ENCODE results near the gene FAM83B.
"Not testable (repeated sequence)": the region's sequence is repeated elsewhere in the genome, so short reads cannot be mapped to it uniquely, and the experiment has no call there.

Gene FAM83B

DNA sequence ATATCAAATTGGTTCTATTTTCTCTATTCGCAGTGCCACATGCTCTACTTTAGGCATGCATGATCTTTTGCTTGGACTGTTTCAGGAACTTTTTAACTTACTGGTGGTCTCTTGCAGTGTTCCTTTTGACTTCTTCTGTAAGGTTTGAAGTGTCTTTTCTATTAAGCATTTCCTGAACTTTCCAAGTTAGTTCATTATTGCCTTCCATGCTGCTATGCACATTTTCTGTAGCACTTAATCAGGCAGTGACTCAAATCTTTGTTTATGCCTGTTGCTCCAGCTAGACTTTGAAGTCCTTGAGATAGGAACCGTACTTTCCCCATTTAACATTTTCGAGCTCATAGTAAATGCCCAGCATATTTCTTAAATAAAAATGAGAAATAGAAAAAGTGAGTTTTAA, 52.2 kb downstream of the FAM83B start:
- DNase-seq, result no peak

- DNase-seq, result no peak
These were observed 52.9 kb downstream of the FAM83B start for GRCh38 chr6:54899442-54899841.

DNA sequence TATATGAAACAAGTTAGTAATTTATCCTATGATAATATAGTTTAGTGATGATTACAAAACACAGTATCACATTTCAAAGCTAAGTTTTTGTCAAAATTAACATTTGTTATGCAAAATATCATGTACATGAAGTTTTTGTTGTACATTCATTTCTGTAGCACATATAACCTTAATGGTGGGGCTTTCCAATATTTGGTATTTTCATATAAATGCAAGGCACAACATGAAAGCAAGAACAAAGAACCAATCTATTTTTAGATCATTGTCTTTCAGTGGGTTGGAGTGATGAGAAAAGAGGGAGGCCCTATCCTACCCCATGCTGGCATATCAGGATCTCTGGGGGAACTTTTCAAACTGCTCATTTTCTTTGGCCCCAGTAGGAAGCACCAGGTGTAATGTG, 53.4 kb downstream of the FAM83B start:
- DNase-seq, result no peak

DNA sequence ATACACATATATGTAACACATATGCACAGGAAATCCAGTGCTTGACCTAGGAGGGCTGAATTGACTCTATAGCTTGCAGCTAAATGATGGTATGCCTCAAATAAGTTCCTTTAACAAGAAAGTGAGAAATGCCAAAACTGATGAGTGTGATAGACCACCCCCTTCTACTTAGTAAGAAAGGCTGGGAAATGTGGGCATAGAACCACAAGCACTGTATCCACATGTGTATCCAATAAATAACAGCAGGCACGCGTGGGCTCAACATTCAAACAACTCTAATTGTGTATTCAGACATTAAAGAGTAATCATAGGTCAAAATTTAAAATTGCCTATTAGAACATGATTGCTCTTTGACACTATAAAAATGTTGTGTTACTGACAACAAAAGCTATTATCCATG, 54.1 kb downstream of the FAM83B start:
- DNase-seq, result no peak

GRCh38 chr6:54903884-54904283, 57.3 kb downstream of the FAM83B start:
- no peak for DNase-seq

DNA sequence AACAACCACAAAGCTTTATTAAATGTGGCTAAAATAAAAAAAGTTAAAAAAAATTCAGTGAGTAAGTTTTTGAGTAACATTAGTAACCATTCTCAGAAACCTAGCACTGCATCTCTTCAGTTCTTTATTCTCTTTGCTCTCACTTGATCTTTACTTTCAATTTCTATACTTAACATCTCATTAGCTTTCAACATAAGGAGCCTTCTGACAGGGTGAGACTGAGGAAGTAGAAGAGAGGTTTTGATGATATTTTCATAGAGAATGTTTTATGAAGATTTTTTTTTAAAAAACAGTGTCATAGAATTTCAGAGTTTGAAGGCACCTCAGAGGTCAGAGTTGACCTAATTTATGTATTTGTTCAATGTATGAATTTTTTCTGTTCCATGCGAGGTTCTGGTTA, 60.8 kb downstream of the FAM83B start:
- no peak for DNase-seq

DNA sequence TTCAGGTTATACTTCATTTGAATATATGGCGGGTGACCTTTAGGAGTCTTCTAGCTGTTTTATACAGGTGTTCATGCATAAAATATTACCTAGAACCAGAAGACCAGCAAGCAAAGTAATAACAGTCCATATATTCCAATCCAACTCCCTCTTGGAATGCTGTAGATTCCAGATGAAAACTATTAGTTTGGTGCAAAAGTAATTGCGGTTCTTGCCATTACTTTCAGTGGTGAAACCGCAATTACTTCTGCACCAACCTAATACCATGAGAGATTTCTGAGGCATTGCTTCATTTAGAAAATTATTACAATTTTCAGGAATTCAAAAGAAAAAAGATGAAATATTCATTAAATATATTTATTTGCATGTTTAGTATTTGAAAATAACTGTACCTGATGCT, 62.6 kb downstream of the FAM83B start:
- DNase-seq, result no peak

DNA sequence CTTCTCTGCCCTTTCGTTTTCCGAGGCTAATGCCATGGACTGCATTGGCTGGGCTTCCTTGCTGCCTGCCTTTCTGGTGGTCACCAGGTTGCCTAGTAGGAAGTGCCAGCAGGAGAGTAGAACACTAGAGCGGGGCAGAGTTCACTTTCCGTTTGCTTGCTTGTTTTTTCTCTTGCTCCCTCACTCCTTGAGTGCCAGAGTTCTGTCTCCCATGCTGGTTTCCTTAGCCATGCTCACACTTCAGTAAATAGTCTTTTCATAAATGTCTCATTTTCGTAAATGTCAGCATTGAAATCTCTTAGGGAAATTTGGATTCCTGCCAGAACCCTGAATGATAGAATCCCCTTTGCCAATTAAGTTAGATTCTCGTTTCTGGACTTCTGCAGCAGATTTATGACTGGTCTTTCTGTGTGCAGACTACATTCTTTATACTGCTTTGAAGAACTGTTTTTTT, 63.9 kb downstream of the FAM83B start:
- DNase-seq, result peak; percentile 42

DNA sequence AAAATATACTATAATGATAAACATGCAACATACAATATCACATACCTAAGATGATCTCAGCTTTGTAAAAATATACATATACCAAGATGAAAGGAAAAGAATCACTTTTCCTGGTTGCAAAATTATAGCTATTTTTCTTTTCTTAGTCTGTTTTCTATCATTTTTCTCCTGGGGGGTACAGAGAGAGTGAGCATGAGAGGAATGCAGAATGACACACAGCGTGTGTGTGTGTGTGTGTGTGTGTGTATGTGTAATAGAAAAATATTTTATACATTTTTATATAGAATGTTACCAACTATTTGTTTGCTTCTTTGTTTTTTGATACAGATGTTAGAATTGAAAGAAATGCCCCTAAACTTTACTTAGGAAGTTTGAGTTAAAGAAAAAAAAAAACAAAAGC, 64.3 kb downstream of the FAM83B start:
- no peak for DNase-seq

GRCh38 chr6:54913211-54913610, 66.6 kb downstream of the FAM83B start:
- DNase-seq, result no peak

GRCh38 chr6:54916858-54917257, 70.3 kb downstream of the FAM83B start:
- DNase-seq, result peak; percentile 3

DNA sequence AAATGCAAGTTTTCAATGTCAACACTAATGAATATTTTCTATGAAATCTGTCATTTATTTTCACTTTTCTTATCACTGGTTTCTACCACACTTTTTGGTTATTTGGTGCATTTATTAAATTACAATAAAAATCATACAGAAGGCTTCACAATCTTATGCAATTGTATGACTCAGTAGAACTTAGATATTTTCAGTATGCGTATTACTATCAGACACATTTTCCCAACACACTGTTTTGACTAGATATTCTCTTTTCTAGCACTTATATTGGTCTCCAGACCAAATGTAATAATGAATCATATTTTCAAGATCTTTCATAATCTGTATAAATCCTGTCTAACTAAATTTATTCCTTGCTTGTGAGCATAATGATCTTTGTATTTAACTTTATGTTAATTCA, 74.1 kb downstream of the FAM83B start:
- no peak for DNase-seq

DNA sequence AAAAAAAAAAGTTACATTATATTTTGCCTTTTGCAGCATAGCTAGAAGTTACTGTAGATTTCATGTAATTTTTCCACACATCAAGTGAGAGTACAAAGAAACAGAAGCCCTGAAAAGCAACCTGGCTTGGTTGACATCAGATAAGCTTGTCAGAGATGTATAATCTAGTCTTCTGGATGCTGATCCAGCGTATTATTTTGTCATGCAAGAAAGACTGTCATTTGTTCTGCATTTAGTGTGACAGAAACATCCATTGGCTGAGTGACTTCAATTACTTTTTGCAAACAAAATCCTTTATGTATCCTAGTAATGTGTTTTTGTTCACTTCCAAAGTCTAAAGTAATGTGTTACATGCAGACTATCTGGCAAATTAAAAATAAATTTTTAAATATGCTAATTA, 75.3 kb downstream of the FAM83B start:
- DNase-seq, result no peak

DNA sequence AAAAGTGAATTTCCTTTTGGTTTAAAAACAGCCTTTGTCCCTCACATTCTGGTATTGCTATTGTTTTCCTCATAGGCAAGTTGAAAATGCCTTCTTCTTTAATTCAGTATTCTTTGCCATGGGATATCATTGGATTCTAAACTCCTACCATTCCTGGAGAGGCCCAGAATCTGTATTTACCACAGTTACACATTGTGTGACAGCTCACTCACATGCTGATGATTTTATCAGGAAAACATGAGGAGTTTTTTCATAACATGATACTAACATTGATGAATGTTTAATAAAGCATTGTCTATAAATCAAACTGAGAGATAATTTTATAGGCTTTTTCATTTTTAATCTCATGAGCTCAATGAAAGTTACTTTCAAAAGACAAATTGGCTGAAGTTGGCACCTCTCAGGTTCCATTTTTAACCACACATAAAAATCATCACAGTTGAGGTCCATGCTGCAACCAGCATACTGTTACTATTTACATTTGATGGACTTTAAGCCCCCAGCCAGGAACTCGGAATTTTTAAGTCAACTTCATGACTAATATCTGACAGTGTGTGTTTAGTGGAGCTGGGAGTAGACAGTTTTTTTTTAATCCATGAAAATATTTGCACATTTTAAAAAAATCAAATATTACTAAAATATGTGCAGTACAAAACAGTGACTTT, 82.8 kb downstream of the FAM83B start:
- DNase-seq, result no peak

GRCh38 chr6:54932622-54933021, 86.1 kb downstream of the FAM83B start:
- DNase-seq, result no peak

GRCh38 chr6:54935739-54936138, 89.2 kb downstream of the FAM83B start:
- no peak for DNase-seq

DNA sequence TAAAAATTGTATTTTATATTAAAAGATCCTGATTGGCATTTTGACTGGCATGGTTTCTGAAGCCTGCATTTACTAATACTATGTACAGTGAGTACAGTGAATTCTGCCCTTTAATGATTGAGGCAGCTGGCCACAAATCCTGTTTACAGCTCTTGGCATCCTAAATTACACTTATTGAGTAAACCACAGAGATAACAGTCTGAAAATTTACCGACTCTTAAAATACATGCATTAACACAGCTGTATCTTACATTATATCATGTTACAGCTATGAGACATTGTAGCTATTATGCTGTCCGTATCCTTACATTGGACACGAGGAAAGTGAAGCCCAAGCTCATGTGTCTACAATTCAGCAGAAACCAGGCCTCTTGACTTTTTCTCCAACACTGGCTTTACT, 90.8 kb downstream of the FAM83B start:
- DNase-seq, result no peak

GRCh38 chr6:54957698-54958097, 111.1 kb downstream of the FAM83B start:
- DNase-seq, result no peak

DNA sequence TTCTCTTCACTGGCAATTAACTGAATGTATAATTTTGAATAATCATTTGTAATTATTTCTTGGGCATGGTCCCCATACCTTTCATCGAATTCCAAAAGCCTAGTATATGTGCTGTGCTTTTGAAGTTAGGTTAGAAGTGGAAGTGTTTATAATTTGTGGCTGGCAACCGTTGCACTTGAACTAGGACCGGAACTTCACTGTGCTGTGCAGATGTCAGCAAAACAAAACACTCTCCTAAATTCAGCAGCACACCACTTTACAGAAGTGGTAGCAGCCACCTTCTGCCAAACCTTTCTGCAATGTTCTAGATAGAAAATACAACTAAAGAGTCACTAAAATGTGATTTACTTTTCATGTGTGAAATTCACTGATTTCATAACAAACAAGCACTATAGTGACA, 111.9 kb downstream of the FAM83B start:
- peak; percentile 59 for DNase-seq

DNA sequence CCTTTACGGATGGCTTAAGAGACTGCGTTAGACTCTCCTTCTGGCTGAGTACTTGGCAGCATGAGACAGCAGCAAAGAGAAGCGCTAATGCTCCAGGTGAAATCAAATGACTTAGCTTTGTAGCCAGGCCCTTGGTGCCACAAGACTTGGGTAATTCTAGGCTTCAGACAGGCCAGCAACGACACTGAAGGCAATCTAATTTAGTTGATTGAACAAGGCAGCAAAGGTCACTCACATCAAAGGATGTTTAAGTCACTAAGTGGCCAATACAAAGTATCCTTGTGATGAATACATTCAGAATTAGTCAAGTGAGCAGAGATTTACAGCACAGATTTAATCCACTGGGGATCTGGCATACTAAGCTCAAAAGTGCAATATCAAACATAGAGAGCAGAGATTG, 113.2 kb downstream of the FAM83B start:
- DNase-seq, result no peak

DNA sequence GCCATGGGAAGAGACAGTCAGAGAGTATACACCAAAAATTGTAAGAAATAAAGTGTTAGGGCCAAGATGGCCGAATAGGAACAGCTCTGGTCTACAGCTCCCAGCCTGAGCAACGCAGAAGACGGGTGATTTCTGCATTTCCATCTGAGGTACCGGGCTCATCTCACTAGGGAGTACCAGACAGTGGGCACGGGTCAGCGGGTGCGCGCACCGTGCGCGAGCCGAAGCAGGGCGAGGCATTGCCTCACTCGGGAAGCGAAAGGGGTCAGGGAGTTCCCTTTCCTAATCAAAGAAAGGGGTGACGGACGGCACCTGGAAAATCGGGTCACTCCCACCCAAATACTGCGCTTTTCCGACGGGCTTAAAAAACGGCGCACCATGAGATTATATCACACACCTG, 114.8 kb downstream of the FAM83B start:
- DNase-seq, result not testable (repeated sequence)

GRCh38 chr6:54970337-54970736, 123.8 kb downstream of the FAM83B start:
- DNase-seq, result no peak

DNA sequence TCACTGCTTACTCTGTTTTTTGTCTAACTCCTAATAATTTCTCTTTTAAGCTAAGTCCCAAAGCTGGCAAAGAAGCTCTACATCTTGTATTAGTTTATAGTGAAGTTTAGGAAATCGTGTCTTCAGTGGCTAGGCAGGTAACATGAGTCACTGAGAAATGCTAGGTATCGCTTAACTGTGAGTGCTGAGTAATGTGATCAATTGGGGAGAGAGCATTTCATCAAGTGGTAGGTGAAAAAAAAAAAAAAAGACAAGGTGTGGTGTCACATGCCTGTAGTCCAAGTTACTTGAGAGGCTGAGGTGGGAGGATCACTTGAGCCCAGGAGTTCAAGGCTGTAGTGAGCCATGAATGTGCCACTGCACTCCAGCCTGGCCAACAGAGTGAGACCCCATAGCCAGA, 125.3 kb downstream of the FAM83B start:
- DNase-seq, result no peak

DNA sequence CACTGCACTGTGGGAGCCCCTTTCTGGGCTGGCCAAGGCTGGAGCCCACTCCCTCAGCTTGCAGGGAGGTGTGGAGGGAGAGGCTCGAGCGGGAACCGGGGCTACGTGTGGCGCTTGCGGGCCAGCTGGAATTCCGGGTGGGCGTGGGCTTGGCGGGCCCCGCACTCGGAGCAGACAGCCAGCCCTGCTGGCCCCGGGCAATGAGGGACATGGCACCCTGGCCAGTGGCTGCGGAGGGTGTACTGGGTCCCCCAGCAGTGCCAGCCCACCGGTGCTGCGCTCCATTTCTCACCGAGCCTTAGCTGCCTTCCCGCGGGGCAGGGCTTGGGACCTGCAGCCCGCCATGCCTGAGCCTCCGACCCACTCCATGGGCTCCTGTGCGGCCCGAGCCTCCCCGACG, 132.6 kb downstream of the FAM83B start:
- DNase-seq, result not testable (repeated sequence)

DNA sequence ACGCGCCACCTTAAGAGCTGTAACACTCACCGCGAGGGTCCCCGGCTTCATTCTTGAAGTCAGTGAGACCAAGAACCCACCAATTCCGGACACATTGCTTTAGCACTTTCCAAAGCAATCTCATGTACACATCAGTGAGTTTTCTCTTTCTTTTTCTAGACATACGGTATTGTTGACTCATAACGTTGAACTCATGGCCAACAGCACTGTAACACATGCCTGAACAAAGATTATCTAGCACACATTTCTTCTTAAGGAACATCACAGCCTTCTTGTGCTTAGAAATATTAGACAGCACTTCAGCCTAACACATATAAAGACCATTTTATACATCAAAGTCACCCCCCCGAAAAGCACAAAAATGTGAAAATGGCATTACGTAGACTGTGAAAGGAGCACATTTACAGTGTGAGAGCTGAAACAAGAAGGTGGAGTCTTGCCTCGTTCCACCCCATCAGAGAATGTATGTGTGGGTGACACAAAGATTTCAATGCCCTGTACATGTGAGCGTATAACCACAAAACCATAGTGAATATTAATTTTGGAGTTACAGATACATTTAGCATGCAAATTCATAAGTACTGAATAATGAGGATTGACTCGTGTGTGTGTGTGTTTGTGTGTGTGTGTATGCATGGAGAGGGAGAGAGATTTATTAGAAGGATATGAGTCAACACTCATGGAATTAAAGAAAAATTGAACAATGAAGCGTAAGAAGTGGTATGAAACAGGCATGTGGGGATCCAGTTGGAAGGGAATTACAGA, 134.1 kb downstream of the FAM83B start:
- DNase-seq, result no peak

All from NCI-H1105 (cell line).